Measurements from ENCODE around the gene ADNP.

- TF ChIP-seq CTCF (IDR thresholded peaks at IDR 0.05) (no peak), POLR2A (IDR thresholded peaks at IDR 0.05) (no peak)
Measured at GRCh38 chr20:50958615-50959542, 27.6 kb upstream of the ADNP start, which contains the start of gene MOCS3.

Measured in esophagus squamous epithelium (tissue), 4 donors.